GM21786 (cell line): Measurements from ENCODE around the gene SIX3.

ENCODE experiments used
- ATAC-seq: cut with Tn5 transposase; IDR thresholded peaks from one replicate; pipeline ENCODE4 v1.9.1; 2021; ENCODE audit not compliant: unreplicated experiment

Gene SIX3

GRCh38 chr2:44941551-44942234, at the start of gene SIX3:
SIX3 (plus strand) TSS chr2:44941702; CDS start chr2:44942105, 403 bp downstream.
- ATAC-seq: no peak

GRCh38 chr2:44894058-44894457, 47.4 kb upstream of the SIX3 start:
- ATAC-seq: no peak

- ATAC-seq: no peak
Measured at GRCh38 chr2:44895061-44895460, 46.4 kb upstream of the SIX3 start.

- no peak for ATAC-seq
Measured at GRCh38 chr2:44897406-44897805, 44.1 kb upstream of the SIX3 start.

GRCh38 chr2:44902217-44903137, 39.0 kb upstream of the SIX3 start:
- no peak for ATAC-seq

- no peak for ATAC-seq
Measured at GRCh38 chr2:44904578-44904977, 36.9 kb upstream of the SIX3 start.

- no peak for ATAC-seq
Measured at GRCh38 chr2:44906972-44907371, 34.5 kb upstream of the SIX3 start.

GRCh38 chr2:44909831-44910230, 31.7 kb upstream of the SIX3 start:
- no peak for ATAC-seq

GRCh38 chr2:44912660-44913059, 28.8 kb upstream of the SIX3 start:
- no peak for ATAC-seq

- no peak for ATAC-seq
Measured at GRCh38 chr2:44916291-44916690, 25.2 kb upstream of the SIX3 start.

- peak; percentile 45 for ATAC-seq
Measured at GRCh38 chr2:44918095-44918775, 23.3 kb upstream of the SIX3 start.

GRCh38 chr2:44920751-44921150, 20.8 kb upstream of the SIX3 start:
- no peak for ATAC-seq

GRCh38 chr2:44922776-44923175, 18.7 kb upstream of the SIX3 start:
- ATAC-seq: no peak

- no peak for ATAC-seq
Measured at GRCh38 chr2:44925561-44926136, 15.9 kb upstream of the SIX3 start.

- ATAC-seq: no peak
Measured at GRCh38 chr2:44926957-44927356, 14.5 kb upstream of the SIX3 start.

GRCh38 chr2:44927985-44928482, 13.5 kb upstream of the SIX3 start:
- ATAC-seq: no peak

- ATAC-seq: no peak
Measured at GRCh38 chr2:44928483-44929158, 12.9 kb upstream of the SIX3 start.

GRCh38 chr2:44929159-44929734, 12.3 kb upstream of the SIX3 start:
- no peak for ATAC-seq

- no peak for ATAC-seq
Measured at GRCh38 chr2:44929735-44930273, 11.7 kb upstream of the SIX3 start.
